Mesothelial cell of epicardium (in vitro differentiated cells): ENCODE data around the gene GP9. TPM values are rescaled to one million over a fixed set of nuclear protein-coding genes. Genes with fewer than 3 reads are reported as not detected.

ENCODE experiments used
- DNase-seq, 2 experiments: peaks; one replicate each; pipeline ENCODE4 v3.0.0; 2021; ENCODE audit warnings: low spot score in 2 of 2; ENCODE audit not compliant: unreplicated experiment in 2 of 2
- H3K27ac Mint-ChIP-seq: 2 replicates; pipeline ENCODE4 v1.8.0; 2021; ENCODE audit warnings: mixed read lengths
- H3K27me3 Mint-ChIP-seq: 2 replicates; pipeline ENCODE4 v1.8.0; 2021; ENCODE audit warnings: low read depth, mixed read lengths
- H3K36me3 Mint-ChIP-seq: 2 replicates; pipeline ENCODE4 v1.8.0; 2021; ENCODE audit warnings: mixed read lengths
- H3K4me1 Mint-ChIP-seq: 2 replicates; pipeline ENCODE4 v1.8.0; 2021; ENCODE audit warnings: mixed read lengths
- H3K4me3 Mint-ChIP-seq: 2 replicates; pipeline ENCODE4 v1.8.0; 2021; ENCODE audit warnings: mild to moderate bottlenecking, moderate library complexity, mixed read lengths
- H3K9me3 Mint-ChIP-seq: 2 replicates; pipeline ENCODE4 v1.8.0; 2021; ENCODE audit warnings: mixed read lengths
- total RNA-seq: library from RNA; stranded (reverse); gene quantifications from 3 replicates; pipeline ENCODE4 v1.2.1, GENCODE V29; 2021
- TF ChIP-seq, protein P1 (sequence below): fragments of 200-600 bp; sonication (generic); IDR thresholded peaks from one replicate; pipeline ENCODE4 v1.5.0; 2021; ENCODE audit warnings: antibody characterized with exemption; ENCODE audit not compliant: unreplicated experiment

Gene GP9
- total RNA-seq, 1 donor from 2014 or later, result not detected

DNA sequence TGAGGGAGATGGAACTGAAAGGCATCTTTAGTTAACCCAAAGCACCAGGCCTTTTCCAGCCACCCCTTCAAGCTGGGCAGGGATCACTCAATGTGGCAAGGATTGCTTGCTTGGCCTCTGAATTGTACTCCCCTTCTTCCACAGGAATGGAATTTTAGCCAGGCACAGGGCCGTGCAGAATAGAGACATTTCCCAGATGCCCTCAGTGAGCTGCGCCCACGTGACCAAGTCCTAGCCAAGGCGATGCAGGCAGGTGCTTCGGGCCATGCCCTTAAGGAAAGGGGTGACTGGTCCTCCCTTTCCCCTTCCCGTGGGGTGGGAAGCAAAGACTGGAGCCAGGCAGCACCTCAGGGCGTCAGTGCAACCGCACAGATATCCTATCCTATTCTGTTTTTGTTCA lies 17.9 kb downstream of the GP9 start:
- no peak overlapping the region for H3K4me3 Mint-ChIP-seq
- peaks cover 1% of the 10 kb centered on the region for H3K27me3 Mint-ChIP-seq
- DNase-seq, result no peak
- no peaks in the 10 kb centered on the region for H3K36me3 Mint-ChIP-seq
- no peaks in the 10 kb centered on the region for H3K4me1 Mint-ChIP-seq
- TF ChIP-seq, protein P1, sequence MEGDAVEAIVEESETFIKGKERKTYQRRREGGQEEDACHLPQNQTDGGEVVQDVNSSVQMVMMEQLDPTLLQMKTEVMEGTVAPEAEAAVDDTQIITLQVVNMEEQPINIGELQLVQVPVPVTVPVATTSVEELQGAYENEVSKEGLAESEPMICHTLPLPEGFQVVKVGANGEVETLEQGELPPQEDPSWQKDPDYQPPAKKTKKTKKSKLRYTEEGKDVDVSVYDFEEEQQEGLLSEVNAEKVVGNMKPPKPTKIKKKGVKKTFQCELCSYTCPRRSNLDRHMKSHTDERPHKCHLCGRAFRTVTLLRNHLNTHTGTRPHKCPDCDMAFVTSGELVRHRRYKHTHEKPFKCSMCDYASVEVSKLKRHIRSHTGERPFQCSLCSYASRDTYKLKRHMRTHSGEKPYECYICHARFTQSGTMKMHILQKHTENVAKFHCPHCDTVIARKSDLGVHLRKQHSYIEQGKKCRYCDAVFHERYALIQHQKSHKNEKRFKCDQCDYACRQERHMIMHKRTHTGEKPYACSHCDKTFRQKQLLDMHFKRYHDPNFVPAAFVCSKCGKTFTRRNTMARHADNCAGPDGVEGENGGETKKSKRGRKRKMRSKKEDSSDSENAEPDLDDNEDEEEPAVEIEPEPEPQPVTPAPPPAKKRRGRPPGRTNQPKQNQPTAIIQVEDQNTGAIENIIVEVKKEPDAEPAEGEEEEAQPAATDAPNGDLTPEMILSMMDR, result no peak
- H3K27ac Mint-ChIP-seq, result no peak overlapping the region
- no peaks in the 10 kb centered on the region for H3K9me3 Mint-ChIP-seq

DNA sequence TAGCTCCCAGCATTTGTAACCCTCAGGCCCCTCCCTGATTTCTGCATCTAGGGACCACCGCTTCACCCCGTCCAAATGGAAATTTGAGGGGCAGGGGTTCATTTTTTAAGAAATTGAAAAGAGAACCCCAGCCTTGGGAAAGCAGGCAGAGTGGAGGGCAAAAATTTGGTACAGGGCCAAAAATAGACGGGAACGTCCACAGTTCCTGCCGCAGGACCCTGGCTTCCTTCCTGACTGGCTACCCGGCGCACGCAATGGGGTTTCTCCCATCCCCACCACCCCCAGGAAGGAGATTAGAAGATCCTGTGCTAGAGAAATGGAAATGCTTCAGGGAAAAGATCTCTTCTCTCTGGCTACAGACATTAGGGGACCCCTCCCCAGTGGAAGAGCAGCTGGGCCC lies 20.9 kb downstream of the GP9 start:
- Mint-ChIP-seq H3K36me3 (no peaks in the 10 kb centered on the region), H3K4me1 (no peaks in the 10 kb centered on the region), H3K27me3 (peaks cover 1% of the 10 kb centered on the region), H3K27ac (no peak overlapping the region), H3K9me3 (no peaks in the 10 kb centered on the region), H3K4me3 (no peak overlapping the region)
- no peak for DNase-seq
- TF ChIP-seq, protein P1, result no peak

DNA sequence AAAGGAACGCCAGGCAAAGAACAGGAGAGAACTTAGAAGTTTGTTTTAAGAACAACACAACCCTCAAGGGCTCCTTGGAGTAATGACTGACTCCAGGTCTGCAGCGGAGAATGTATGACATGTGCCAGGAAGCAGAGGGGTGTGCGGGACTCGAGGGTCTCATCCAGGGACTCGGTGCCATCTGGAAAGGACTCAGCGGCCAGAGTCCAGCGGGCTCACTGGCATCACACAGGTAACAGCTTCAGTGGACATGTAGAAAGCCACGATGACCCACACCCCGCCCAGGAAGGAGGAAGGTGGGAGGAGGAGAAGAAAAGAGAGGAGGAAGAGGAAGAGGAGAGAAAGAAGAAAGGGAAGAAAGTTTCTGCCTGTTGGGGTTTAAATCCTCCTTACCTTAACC lies 21.4 kb downstream of the GP9 start:
- Mint-ChIP-seq H3K9me3 (no peaks in the 10 kb centered on the region), H3K27me3 (peaks cover 1% of the 10 kb centered on the region), H3K27ac (no peak overlapping the region), H3K4me3 (no peak overlapping the region), H3K36me3 (no peaks in the 10 kb centered on the region), H3K4me1 (no peaks in the 10 kb centered on the region)
- TF ChIP-seq, protein P1, result no peak
- no peak for DNase-seq

DNA sequence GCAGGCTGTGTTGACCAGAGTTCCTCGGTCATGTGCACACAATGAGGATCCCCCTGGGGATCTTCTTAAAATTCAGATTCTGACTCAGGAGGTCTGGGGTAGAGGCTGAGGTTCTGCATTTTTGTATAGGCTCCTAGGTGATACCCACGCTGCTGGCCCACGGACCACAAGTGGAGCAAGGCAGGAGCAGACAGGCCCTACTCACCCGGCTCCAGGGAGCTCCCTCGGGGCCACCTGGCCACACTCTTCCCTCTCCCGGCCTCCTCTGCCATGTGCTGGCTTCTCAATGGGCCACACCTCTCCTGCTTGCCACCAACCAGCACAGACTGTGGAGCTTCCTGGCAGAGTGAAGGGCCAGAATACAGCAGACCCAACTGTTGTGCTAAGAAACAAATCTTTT lies 23.9 kb downstream of the GP9 start:
- H3K9me3 Mint-ChIP-seq, result no peaks in the 10 kb centered on the region
- DNase-seq, result no peak
- no peak overlapping the region for H3K27ac Mint-ChIP-seq
- no peaks in the 10 kb centered on the region for H3K36me3 Mint-ChIP-seq
- TF ChIP-seq, protein P1, result no peak
- no peak overlapping the region for H3K4me3 Mint-ChIP-seq
- H3K4me1 Mint-ChIP-seq, result no peaks in the 10 kb centered on the region
- H3K27me3 Mint-ChIP-seq, result peaks cover 1% of the 10 kb centered on the region

DNA sequence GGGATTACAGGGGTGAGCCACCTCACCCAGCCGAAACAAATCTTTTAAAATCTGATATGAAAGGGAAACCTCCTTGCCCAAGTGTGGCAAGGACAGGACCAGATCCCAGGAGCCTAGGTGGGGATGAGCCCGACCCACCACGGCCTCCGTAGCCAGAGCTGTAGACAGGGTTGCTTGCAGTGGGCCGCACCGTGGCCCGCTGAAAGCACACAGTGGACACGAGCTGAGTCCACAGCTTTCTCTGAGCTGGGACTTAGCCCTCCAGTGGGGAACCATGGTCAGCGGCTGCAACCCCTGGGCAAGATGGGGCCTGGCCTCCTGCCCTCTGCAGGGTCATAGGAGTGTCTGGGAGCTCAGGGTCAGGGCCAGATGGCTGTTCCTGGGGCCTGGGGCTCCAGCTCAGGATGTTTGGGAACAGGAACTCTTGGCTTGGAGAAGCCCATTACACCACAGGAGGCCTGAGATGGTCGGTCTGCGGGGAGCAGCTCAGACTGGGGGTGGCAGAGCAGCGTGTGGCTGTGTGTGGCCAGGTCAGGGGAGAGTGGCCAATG lies 24.7 kb downstream of the GP9 start:
- no peaks in the 10 kb centered on the region for H3K36me3 Mint-ChIP-seq
- TF ChIP-seq, protein P1, result no peak
- peaks cover 1% of the 10 kb centered on the region for H3K27me3 Mint-ChIP-seq
- H3K27ac Mint-ChIP-seq, result no peak overlapping the region
- no peaks in the 10 kb centered on the region for H3K9me3 Mint-ChIP-seq
- H3K4me3 Mint-ChIP-seq, result no peak overlapping the region
- no peak for DNase-seq
- no peaks in the 10 kb centered on the region for H3K4me1 Mint-ChIP-seq

DNA sequence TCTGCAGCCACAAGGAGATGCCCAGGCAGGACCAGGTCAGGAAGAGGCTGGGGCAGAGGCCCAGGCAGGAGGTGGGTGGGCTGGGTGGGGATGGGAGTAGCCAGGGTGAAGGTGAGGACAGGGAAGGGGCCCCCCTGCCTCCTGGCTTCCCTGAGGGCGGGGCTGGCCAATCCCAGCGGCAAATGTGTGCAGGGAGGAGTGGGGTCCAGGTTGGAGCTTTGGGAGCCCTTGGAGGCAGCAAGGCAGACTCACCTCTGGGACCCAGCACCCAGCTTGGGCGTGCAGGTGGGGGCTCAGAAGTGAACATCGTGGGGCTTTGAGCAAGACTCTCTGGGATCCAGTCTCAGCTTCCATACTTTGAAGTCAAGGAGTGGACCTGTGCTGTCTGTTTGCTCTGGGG lies 25.2 kb downstream of the GP9 start:
- no peak overlapping the region for H3K4me3 Mint-ChIP-seq
- no peak overlapping the region for H3K27ac Mint-ChIP-seq
- no peaks in the 10 kb centered on the region for H3K4me1 Mint-ChIP-seq

More for the DNA sequence above, 25.2 kb downstream of the GP9 start:
- TF ChIP-seq, protein P1, result no peak
- peaks cover 1% of the 10 kb centered on the region for H3K27me3 Mint-ChIP-seq
- no peak for DNase-seq
- H3K36me3 Mint-ChIP-seq, result no peaks in the 10 kb centered on the region
- no peaks in the 10 kb centered on the region for H3K9me3 Mint-ChIP-seq
